WTC11 (cell line): Measurements from ENCODE around the gene RNF133. TPM values are rescaled to one million over a fixed set of nuclear protein-coding genes. Genes with fewer than 3 reads are reported as not detected.

Source experiments
- ATAC-seq: fragments of 200-7000 bp; cut with Tn5 transposase; 2 replicates; pipeline ENCODE4 v1.10.0; 2021; ENCODE audit warnings: mild to moderate bottlenecking, moderate library complexity
- CTCF ChIA-PET: fragments of 300-600 bp; sonication (Branson Sonifier 250); formaldehyde crosslinking; loops from one replicate; lab custom pipeline; 2021; ENCODE audit warnings: antibody characterized with exemption; lab: Charles Lee
- POLR2A ChIA-PET: fragments of 350-600 bp; sonication (Branson Sonifier 250); formaldehyde crosslinking; loops from one replicate; lab custom pipeline; 2021; ENCODE audit warnings: antibody characterized with exemption; lab: Charles Lee
- DNase-seq: peaks from one replicate; pipeline ENCODE4 v3.0.0; 2021; ENCODE audit warnings: low spot score
- H3K27ac Mint-ChIP-seq: 2 replicates; pipeline ENCODE4 v1.8.0; 2021; ENCODE audit warnings: mixed read lengths
- H3K27me3 Mint-ChIP-seq: 2 replicates; pipeline ENCODE4 v1.8.0; 2021; ENCODE audit warnings: low read depth, mild to moderate bottlenecking, moderate library complexity, mixed read lengths
- H3K36me3 Mint-ChIP-seq: 2 replicates; pipeline ENCODE4 v1.8.0; 2021; ENCODE audit warnings: mixed read lengths
- H3K4me1 Mint-ChIP-seq: 2 replicates; pipeline ENCODE4 v1.8.0; 2022; ENCODE audit warnings: mixed read lengths
- H3K4me3 Mint-ChIP-seq: 2 replicates; pipeline ENCODE4 v1.8.0; 2021; ENCODE audit warnings: mild to moderate bottlenecking, moderate library complexity, mixed read lengths
- H3K9me3 Mint-ChIP-seq: 2 replicates; pipeline ENCODE4 v1.8.0; 2021; ENCODE audit warnings: mixed read lengths
- ELF4 ChIP-seq: sonication (generic); formaldehyde crosslinking; IDR thresholded peaks from 2 replicates; pipeline ENCODE4 v1.8.1; 2022; ENCODE audit warnings: low read depth, mild to moderate bottlenecking, moderate library complexity, missing genetic modification reagents
- ESRRA ChIP-seq: sonication (generic); formaldehyde crosslinking; IDR thresholded peaks from 2 replicates; pipeline ENCODE4 v1.8.1; 2022; ENCODE audit warnings: mild to moderate bottlenecking, missing genetic modification reagents, borderline replicate concordance
- GABPB1 ChIP-seq: sonication (generic); formaldehyde crosslinking; IDR thresholded peaks from 2 replicates; pipeline ENCODE4 v1.8.1; 2023; ENCODE audit warnings: mild to moderate bottlenecking, missing genetic modification reagents
- JAZF1 ChIP-seq: fragments of 250-450 bp; sonication (Bioruptor Pico); IDR thresholded peaks from 2 replicates; pipeline ENCODE4 v1.9.0; 2021; ENCODE audit warnings: moderate library complexity, mild to moderate bottlenecking, inconsistent platforms
- JUN ChIP-seq: sonication (generic); formaldehyde crosslinking; IDR thresholded peaks from 2 replicates; pipeline ENCODE4 v1.8.0; 2023; ENCODE audit warnings: mild to moderate bottlenecking, missing genetic modification reagents
- OVOL2 ChIP-seq: fragments of 250-450 bp; sonication (Bioruptor Pico); IDR thresholded peaks from 2 replicates; pipeline ENCODE4 v1.9.0; 2021; ENCODE audit warnings: mild to moderate bottlenecking, borderline replicate concordance
- RELA ChIP-seq: sonication (generic); formaldehyde crosslinking; IDR thresholded peaks from 2 replicates; pipeline ENCODE4 v1.8.1; 2022; ENCODE audit warnings: missing genetic modification reagents, mild to moderate bottlenecking, borderline replicate concordance
- TEAD4 ChIP-seq: sonication (generic); formaldehyde crosslinking; IDR thresholded peaks from 2 replicates; pipeline ENCODE4 v1.8.0; 2022; ENCODE audit warnings: mild to moderate bottlenecking, missing genetic modification reagents
- ZNF121 ChIP-seq: sonication (generic); formaldehyde crosslinking; IDR thresholded peaks from 2 replicates; pipeline ENCODE4 v1.8.0; 2023; ENCODE audit warnings: missing genetic modification reagents
- ZNF232 ChIP-seq: sonication (generic); formaldehyde crosslinking; IDR thresholded peaks from 2 replicates; pipeline ENCODE4 v1.8.0; 2022; ENCODE audit warnings: mild to moderate bottlenecking, missing genetic modification reagents
- ZNF671 ChIP-seq: fragments of 250-450 bp; sonication (Bioruptor Pico); IDR thresholded peaks from 2 replicates; pipeline ENCODE4 v1.8.0; 2021; ENCODE audit warnings: mild to moderate bottlenecking
- total RNA-seq: library from RNA; stranded (reverse); gene quantifications from 3 replicates; pipeline ENCODE4 v1.2.3, GENCODE V29; 2021
- TF ChIP-seq, protein P1 (sequence below): sonication (generic); formaldehyde crosslinking; IDR thresholded peaks from 2 replicates; pipeline ENCODE4 v1.8.1; 2023; ENCODE audit warnings: mild to moderate bottlenecking, missing genetic modification reagents, borderline replicate concordance
- TF ChIP-seq, protein P2 (sequence below): sonication (generic); formaldehyde crosslinking; conservative IDR thresholded peaks from 2 replicates; pipeline ENCODE4 v1.8.1; 2022; ENCODE audit warnings: mild to moderate bottlenecking, missing genetic modification reagents
- TF ChIP-seq, protein P3 (sequence below): fragments of 250-450 bp; sonication (Bioruptor Pico); IDR thresholded peaks from 2 replicates; pipeline ENCODE4 v1.8.0; 2021; ENCODE audit warnings: mild to moderate bottlenecking
- TF ChIP-seq, protein P4 (sequence below): fragments of 250-450 bp; sonication (Bioruptor Pico); IDR thresholded peaks from 2 replicates; pipeline ENCODE4 v1.9.0; 2021; ENCODE audit warnings: mild to moderate bottlenecking
- TF ChIP-seq, protein P5 (sequence below): sonication (generic); formaldehyde crosslinking; IDR thresholded peaks from 2 replicates; pipeline ENCODE4 v1.8.0; 2022; ENCODE audit warnings: missing genetic modification reagents
- TF ChIP-seq, protein P6 (sequence below): sonication (generic); formaldehyde crosslinking; IDR thresholded peaks from 2 replicates; pipeline ENCODE4 v1.8.1; 2023; ENCODE audit warnings: mild to moderate bottlenecking, missing genetic modification reagents

RNF133 gene
- total RNA-seq, 1 experiment from 2014 or later: 0.15 TPM

DNA sequence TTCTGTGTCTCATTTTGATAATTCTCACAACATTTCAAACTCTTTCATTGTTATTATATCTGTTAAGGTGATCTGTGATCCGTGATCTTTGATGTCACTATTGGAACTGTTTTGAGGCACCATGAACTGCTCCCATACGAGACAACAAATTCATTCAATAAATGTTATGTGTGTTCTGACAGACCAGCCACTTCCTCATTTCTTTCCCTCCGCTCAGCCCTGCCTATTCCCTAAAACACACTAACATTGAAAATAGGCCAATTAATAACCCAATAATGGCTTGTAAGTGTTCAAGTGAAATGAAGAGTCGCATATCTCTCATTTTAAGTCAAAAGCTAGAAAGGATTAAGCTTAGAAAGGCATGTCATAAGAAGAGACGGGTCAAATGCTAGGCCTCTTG is 45.2 kb downstream of the RNF133 start:
- TF ChIP-seq, protein P1, sequence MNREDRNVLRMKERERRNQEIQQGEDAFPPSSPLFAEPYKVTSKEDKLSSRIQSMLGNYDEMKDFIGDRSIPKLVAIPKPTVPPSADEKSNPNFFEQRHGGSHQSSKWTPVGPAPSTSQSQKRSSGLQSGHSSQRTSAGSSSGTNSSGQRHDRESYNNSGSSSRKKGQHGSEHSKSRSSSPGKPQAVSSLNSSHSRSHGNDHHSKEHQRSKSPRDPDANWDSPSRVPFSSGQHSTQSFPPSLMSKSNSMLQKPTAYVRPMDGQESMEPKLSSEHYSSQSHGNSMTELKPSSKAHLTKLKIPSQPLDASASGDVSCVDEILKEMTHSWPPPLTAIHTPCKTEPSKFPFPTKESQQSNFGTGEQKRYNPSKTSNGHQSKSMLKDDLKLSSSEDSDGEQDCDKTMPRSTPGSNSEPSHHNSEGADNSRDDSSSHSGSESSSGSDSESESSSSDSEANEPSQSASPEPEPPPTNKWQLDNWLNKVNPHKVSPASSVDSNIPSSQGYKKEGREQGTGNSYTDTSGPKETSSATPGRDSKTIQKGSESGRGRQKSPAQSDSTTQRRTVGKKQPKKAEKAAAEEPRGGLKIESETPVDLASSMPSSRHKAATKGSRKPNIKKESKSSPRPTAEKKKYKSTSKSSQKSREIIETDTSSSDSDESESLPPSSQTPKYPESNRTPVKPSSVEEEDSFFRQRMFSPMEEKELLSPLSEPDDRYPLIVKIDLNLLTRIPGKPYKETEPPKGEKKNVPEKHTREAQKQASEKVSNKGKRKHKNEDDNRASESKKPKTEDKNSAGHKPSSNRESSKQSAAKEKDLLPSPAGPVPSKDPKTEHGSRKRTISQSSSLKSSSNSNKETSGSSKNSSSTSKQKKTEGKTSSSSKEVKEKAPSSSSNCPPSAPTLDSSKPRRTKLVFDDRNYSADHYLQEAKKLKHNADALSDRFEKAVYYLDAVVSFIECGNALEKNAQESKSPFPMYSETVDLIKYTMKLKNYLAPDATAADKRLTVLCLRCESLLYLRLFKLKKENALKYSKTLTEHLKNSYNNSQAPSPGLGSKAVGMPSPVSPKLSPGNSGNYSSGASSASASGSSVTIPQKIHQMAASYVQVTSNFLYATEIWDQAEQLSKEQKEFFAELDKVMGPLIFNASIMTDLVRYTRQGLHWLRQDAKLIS: no peak
- TF ChIP-seq JAZF1 (CRISPR knock-in tag): no peak
- TF ChIP-seq, protein P2, sequence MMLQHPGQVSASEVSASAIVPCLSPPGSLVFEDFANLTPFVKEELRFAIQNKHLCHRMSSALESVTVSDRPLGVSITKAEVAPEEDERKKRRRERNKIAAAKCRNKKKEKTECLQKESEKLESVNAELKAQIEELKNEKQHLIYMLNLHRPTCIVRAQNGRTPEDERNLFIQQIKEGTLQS (CRISPR knock-in tag): no peak
- TF ChIP-seq, protein P3, sequence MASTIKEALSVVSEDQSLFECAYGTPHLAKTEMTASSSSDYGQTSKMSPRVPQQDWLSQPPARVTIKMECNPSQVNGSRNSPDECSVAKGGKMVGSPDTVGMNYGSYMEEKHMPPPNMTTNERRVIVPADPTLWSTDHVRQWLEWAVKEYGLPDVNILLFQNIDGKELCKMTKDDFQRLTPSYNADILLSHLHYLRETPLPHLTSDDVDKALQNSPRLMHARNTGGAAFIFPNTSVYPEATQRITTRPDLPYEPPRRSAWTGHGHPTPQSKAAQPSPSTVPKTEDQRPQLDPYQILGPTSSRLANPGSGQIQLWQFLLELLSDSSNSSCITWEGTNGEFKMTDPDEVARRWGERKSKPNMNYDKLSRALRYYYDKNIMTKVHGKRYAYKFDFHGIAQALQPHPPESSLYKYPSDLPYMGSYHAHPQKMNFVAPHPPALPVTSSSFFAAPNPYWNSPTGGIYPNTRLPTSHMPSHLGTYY (CRISPR knock-in tag): no peak
- TF ChIP-seq GABPB1 (CRISPR knock-in tag): no peak
- no peak for TF ChIP-seq ZNF671 (CRISPR knock-in tag)
- TF ChIP-seq, protein P4, sequence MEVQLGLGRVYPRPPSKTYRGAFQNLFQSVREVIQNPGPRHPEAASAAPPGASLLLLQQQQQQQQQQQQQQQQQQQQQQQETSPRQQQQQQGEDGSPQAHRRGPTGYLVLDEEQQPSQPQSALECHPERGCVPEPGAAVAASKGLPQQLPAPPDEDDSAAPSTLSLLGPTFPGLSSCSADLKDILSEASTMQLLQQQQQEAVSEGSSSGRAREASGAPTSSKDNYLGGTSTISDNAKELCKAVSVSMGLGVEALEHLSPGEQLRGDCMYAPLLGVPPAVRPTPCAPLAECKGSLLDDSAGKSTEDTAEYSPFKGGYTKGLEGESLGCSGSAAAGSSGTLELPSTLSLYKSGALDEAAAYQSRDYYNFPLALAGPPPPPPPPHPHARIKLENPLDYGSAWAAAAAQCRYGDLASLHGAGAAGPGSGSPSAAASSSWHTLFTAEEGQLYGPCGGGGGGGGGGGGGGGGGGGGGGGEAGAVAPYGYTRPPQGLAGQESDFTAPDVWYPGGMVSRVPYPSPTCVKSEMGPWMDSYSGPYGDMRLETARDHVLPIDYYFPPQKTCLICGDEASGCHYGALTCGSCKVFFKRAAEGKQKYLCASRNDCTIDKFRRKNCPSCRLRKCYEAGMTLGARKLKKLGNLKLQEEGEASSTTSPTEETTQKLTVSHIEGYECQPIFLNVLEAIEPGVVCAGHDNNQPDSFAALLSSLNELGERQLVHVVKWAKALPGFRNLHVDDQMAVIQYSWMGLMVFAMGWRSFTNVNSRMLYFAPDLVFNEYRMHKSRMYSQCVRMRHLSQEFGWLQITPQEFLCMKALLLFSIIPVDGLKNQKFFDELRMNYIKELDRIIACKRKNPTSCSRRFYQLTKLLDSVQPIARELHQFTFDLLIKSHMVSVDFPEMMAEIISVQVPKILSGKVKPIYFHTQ (CRISPR knock-in tag): no peak
- no peak for TF ChIP-seq ZNF121 (CRISPR knock-in tag)
- TF ChIP-seq OVOL2 (CRISPR knock-in tag): no peak
- TF ChIP-seq, protein P5, sequence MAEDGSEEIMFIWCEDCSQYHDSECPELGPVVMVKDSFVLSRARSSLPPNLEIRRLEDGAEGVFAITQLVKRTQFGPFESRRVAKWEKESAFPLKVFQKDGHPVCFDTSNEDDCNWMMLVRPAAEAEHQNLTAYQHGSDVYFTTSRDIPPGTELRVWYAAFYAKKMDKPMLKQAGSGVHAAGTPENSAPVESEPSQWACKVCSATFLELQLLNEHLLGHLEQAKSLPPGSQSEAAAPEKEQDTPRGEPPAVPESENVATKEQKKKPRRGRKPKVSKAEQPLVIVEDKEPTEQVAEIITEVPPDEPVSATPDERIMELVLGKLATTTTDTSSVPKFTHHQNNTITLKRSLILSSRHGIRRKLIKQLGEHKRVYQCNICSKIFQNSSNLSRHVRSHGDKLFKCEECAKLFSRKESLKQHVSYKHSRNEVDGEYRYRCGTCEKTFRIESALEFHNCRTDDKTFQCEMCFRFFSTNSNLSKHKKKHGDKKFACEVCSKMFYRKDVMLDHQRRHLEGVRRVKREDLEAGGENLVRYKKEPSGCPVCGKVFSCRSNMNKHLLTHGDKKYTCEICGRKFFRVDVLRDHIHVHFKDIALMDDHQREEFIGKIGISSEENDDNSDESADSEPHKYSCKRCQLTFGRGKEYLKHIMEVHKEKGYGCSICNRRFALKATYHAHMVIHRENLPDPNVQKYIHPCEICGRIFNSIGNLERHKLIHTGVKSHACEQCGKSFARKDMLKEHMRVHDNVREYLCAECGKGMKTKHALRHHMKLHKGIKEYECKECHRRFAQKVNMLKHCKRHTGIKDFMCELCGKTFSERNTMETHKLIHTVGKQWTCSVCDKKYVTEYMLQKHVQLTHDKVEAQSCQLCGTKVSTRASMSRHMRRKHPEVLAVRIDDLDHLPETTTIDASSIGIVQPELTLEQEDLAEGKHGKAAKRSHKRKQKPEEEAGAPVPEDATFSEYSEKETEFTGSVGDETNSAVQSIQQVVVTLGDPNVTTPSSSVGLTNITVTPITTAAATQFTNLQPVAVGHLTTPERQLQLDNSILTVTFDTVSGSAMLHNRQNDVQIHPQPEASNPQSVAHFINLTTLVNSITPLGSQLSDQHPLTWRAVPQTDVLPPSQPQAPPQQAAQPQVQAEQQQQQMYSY (CRISPR knock-in tag): no peak
- TF ChIP-seq ELF4 (CRISPR knock-in tag): no peak
- Mint-ChIP-seq H3K27ac (no peak overlapping the region), H3K4me1 (peaks cover 17% of the 10 kb centered on the region), H3K36me3 (peaks cover 9% of the 10 kb centered on the region), H3K4me3 (no peak overlapping the region), H3K9me3 (peaks cover 7% of the 10 kb centered on the region), H3K27me3 (no peaks in the 10 kb centered on the region)
- DNase-seq (no peak), ATAC-seq (no peak)
- POLR2A ChIA-PET: no interaction called here
- CTCF ChIA-PET: no interaction called here

DNA sequence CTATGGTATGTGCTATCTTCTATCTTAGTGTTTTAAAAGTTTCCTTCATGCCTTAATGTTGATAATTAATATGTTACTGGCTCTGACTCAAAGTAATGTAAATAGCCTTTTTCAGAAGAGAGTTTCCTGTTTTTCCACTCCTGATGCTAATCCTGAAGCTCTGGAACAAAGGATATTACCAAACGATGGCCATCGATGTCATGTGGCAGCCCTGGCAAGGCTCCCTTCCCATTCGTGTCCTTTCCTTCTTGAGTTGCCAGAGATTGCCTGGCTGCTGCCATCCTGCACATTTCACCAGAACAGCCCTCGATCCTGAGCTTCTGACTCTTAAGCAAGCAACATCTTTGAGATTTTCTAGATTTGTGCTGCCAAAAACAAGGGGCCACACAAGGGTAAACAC is 46.0 kb downstream of the RNF133 start:
- ChIA-PET POLR2A (no interaction called here), CTCF (no interaction called here)
- Mint-ChIP-seq H3K9me3 (peaks cover 7% of the 10 kb centered on the region), H3K4me3 (no peak overlapping the region), H3K36me3 (peaks cover 9% of the 10 kb centered on the region), H3K27ac (0 out of 2 replicates have a peak overlapping the region, but pooled peaks have one; percentile 47), H3K27me3 (no peaks in the 10 kb centered on the region), H3K4me1 (peaks cover 17% of the 10 kb centered on the region)
- no peak for ATAC-seq
- no peak for DNase-seq
- TF ChIP-seq, protein P6, sequence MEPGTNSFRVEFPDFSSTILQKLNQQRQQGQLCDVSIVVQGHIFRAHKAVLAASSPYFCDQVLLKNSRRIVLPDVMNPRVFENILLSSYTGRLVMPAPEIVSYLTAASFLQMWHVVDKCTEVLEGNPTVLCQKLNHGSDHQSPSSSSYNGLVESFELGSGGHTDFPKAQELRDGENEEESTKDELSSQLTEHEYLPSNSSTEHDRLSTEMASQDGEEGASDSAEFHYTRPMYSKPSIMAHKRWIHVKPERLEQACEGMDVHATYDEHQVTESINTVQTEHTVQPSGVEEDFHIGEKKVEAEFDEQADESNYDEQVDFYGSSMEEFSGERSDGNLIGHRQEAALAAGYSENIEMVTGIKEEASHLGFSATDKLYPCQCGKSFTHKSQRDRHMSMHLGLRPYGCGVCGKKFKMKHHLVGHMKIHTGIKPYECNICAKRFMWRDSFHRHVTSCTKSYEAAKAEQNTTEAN (CRISPR knock-in tag): no peak
- no peak for TF ChIP-seq ESRRA (CRISPR knock-in tag)
- no peak for TF ChIP-seq ZNF121 (CRISPR knock-in tag)
- TF ChIP-seq, protein P4 (CRISPR knock-in tag): no peak
- TF ChIP-seq JUN (CRISPR knock-in tag): no peak
- no peak for TF ChIP-seq RELA (CRISPR knock-in tag)
- TF ChIP-seq TEAD4 (CRISPR knock-in tag): no peak
- no peak for TF ChIP-seq ZNF232 (CRISPR knock-in tag)
